HG03432 (cell line): Measurements from ENCODE around the gene CACNB1.

Source experiments
- ATAC-seq: cut with Tn5 transposase; IDR thresholded peaks from one replicate; pipeline ENCODE4 v1.9.1; 2021; ENCODE audit warnings: mild to moderate bottlenecking, moderate library complexity; ENCODE audit not compliant: unreplicated experiment

The CACNB1 gene

DNA sequence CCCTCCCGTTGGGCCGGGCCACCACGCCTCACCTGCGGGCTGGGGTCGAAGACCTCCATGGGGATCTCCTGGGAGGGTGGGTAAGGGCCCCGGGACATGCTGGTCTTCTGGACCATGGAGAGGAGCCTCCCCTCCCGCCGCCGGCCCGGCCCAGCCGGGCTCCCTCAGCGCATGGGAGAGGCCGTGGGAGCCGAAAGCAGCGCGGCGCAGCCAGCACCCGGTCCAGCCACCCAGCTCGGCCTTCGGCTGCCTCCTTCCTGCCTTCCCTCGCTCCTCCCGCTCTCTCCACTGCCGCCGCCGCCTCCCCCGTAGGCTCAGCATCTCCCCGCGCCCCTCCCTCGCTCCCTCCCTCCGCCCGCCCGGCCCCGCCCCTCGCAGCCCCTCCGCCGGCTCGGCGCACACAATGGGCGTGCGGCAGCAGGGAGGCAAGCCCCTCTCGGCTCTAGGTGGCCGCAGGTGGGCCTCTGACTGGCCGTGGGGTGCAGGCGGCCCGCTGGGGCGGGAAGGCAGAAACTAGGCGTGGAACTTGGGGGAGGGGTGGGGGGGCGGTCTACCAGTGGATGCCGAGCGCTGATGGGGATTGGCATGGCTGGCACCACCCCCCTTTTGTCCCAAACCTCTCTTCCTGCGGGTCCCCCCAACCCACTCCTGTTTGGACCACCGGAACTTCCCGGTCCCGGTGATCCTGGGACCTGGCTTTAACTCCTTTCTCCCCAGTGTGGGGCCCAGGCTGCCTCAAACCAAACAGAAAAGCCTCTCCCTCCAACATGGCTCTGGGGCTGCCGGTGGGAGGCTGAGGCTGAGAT, at the start of gene CACNB1:
Gene CACNB1 (minus strand): TSS at position 290 of the 806 bp plus-strand sequence. CDS start 174 bp downstream, at position 116.
- ATAC-seq, result peak; percentile 41

DNA sequence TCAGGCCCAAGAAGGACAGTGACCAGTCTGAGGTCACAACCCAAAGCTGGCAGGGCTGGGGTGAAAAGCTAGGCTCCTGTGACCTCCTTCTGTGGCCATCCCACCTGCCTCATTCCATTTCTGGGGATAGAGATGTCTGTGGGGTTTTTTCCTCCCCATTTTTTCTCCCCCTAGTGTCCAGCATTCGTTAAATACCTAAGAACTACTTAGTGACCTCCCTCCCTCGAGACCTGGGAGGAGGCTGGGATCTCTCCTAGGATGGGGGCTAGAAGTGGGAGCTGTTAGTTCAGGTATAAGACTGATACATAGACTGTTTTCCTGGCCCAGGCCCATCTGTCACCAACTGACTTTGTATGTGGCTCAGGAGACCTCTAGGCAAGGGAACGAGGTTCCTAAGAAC, 48.8 kb upstream of the CACNB1 start:
- no peak for ATAC-seq

DNA sequence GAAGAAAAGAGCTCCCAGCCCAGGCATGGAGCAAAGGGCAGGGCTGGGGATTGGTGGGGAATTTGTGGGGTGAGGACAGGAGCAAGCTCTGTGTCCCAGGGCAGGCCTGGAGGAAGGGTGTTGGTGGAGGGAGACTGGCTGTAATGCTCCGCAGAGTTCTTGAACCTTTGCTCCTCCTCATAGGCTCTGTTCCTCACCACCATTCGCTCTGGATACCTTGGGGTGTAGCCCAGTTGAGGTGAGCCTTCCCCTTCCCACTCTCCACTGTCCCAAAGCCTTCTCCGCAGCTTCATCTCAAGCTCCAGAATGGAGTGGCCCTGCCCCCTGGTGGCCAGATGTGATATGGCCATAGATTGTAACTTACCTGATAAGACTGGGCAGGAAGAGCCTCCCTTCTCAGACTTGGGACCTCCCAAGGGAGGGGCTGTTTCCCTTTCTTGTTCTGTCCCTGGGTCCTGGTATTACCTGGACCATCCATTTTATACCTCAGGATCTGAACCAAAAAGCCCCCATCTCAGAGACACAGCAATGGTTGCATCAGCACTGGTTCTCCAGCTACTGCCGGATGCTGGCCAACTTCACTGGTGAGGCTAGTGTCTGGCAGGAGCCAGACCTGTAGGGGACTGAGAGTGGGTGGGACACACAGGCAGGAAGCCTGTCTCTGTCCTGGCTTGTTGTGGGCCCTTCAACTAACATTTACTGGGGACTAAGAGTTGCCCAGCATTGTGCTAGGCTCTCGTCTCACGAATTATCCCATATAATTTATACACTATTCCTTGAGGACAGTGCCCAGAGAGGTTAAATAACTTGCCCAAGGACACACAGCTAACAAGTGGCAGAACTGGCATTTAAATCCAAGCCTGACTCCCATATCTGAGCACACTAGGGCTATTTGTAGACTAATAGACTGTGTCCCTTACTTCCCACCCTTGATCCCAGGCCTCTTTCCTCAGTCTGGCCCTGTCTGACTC, 47.4 kb upstream of the CACNB1 start:
- no peak for ATAC-seq

DNA sequence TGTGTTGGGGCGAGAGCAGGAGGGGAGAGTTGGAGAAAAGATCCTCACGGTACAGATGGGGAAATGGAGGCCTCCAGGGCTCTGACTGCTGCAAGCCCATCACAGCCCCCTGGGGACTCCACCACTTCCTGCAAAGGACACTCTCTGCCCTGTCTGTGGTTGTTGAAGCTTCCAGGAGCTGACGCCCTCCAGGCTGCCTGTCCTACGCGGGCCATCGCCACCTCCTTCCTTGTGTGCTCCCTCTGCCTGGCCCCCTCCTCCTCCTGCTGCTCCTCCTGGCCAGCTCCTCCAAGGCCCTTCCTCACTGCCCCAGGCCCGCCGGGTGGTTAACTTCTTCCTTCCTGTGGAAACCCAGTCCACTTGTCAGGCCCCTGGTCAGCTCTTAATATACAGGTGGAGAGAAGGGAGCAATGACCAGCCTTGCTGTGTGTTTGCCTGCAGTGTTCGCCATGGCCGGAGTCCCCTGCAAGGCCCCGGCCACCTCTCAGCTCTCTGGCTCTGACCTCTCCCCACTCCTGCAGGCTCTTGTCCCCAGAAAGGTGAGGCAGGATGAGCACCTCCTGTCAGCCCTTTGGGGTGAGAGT, 46.6 kb upstream of the CACNB1 start:
- no peak for ATAC-seq

DNA sequence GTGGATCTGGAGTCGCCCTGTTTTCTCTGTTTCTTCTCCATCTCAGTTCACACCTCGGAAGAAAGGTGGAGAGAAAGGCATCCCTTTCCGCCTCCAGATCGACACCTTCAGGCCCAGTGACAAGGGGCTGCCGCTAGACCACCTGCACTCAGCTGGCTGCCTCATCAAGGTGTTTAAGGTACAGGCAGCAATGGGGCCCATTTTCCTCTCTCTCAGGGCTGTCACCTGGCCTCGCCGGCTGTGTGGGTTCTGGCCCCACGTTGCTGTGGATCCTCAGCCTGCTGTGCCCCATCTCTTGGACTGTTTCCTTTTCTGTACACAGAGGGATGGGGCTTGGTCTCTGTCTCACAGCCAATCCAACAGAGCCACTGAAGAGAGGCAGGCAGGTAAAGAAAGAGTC, 45.7 kb upstream of the CACNB1 start:
- no peak for ATAC-seq

DNA sequence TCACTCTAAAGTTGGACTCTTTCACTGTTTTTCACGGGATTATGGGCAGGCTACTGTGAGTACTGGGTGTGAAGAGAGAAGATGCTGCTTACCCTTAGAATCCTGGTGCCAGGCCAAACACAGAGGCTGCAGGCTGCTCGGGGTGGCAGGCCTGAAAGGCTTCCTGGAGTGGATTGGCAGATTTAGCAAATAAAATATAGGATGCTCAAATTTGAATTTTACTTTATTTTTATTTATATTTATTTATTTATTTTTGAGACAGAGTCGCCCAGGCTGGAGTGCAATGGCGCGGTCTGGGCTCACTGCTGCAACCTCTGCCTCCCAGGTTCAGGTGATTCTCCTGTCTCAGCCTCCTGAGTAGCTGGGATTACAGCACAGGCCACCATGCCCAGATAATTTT, 43.2 kb upstream of the CACNB1 start:
- no peak for ATAC-seq

DNA sequence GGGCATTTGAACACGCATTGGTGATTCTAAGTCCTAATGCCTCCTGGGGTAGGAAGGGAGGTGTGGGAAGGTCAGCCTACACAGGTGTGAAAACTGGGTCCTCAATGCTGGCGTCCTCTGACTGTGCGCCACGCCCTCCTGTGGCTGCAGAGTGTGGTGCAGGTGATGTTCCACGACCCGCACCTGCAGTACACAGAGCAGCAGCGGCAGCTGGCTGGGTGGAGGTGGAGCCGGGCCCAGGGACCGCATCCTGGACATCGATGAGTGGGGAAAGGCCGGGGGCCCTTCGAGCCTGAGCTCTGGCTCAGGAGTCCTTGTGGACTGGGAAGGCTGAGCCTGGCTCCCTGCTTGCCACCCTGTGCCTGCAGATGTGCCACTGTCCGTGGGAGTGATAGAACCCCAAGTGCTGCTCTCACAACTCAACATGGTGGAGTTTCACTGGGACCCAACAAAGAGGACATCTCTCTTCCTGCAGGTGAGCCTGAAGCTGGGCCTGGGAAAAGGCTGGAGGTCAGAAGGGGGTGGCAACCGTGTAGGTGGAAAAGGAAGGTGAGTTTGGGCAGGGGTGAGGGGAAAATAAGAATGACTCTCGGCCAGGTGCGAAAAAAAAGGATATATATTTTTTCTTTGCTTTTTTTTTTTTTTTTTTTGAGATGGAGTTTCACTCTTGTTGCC, 42.3 kb upstream of the CACNB1 start:
- no peak for ATAC-seq

DNA sequence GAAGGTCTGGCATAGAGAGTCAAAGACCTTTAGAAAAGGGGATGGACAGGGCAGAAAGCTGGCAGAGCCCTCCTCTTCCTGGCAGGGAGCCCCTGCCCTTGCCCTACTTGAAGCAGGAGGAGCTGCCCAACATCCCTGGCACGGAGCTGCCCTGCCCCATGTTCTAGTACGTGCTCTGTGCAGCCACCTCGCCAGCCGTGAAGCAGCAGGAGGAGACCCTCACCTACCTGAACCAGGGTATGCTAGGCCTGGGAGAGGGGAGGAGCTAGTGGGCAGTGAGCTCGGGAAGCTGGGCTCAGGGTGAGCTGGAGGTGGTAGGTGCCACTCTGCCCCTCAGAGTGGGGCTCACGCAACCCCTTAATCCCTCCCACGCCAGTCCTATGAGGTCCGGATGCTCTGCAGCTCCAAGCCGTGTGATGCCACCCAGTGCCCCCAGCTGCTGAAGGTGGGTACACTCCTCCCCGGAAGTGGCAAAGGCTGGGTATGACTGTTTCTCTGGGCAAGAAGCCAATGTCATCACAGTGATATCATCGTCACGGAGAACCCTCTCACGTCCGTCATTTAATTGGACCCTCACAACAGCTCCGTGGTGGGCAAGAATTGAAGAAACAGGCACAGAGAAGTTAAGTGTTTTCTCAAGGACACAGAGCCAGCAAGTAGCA, 41.0 kb upstream of the CACNB1 start:
- ATAC-seq, result no peak

DNA sequence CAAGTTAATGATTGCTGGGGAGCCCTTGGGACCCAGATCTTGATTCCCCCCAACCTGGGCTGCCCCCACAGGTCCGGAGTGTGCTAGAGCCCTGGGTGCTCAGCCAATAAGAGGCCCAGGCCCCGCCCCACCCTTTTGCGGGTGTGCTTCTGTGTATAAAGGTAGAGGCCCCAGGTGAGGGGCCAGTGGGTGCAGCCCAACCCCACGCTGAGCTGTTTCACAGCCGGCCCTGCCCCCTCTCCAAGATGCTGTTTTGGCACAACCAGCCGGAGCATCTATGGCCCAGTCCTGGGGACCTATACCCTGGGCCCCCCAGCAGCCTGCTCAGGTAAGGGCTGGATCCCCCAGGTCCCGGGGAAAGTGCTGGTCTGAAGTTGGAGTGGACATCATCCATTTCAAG, 40.1 kb upstream of the CACNB1 start:
- ATAC-seq, result no peak

DNA sequence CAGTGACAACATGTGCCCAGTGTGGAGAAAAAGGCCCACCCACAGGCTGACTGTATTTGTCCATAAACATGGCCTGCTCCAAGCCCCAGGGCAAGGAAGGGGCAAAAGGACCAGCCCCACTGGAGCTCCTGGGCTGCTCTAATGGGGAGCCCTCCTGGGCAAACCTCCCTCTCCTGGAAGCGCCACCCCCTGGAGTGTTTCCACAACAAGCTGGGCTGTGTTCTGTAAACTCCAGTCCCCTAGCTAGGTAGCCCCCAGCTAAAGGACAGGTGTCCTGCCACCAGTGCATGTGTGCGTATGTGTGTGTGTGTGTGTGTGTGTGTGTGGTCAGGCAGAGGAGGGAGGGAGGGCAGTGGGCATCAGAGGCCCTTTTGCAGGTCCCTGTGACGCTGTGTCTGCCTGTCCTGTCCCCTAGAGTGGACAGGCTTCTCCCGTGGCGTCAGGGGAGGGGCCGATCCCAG, 39.5 kb upstream of the CACNB1 start:
- no peak for ATAC-seq

GRCh38 chr17:39236450-39236927, 39.0 kb upstream of the CACNB1 start:
- ATAC-seq, result no peak

GRCh38 chr17:39235555-39236449, 38.3 kb upstream of the CACNB1 start:
- no peak for ATAC-seq

- ATAC-seq, result no peak
These were observed 34.4 kb upstream of the CACNB1 start for GRCh38 chr17:39231591-39232551.

GRCh38 chr17:39231091-39231561, 33.7 kb upstream of the CACNB1 start:
- ATAC-seq, result no peak

DNA sequence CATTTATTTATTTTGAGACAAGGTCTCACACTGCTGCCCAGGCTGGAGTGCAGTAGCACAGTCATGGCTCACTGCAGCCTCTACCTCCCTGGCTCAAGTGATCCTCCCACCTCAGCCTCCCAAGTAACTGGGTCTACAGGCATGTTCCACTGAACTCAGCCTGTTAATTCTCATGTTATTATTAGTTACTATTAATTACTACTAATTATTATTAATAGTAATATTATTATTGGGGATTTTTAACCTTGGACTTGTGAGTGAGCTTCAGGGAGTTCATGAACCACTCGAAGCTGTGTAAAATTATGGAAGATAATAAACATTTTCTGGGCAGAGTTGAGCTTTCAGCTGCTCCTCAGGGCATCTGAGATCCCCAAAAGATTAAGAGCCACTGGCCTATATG, 32.9 kb upstream of the CACNB1 start:
- no peak for ATAC-seq

GRCh38 chr17:39229274-39229913, 31.9 kb upstream of the CACNB1 start:
- no peak for ATAC-seq

DNA sequence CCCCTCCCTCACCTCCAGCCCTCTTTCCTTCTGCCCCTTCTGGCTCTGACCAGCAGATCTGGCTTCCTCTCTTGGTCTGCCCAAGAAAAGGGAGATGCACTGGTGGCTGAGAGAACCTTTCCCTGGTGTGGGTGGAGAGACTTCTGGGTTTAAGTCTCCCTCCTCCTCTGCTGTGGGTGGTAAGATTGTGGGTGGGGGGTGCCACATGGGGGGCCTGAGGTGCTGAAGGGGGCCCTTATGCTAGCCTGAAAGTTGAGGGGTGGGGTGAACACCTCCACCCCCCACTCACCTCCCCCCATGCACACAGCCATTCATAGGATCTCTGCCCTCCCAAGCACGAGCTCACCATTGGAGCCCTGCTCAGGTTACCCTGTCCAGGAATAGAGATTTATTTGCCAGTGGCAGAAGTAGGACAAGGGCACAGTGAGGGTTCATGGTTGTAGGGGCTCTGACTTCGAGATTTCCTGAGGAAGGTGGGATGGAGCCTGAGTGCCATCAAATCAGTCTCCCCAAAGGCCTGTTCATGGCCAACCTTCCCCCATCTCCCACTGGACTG, 30.0 kb upstream of the CACNB1 start:
- no peak for ATAC-seq
